Liver (tissue), 9 donors: Measurements from ENCODE around the gene GUCA2A. TPM values are rescaled to one million over a fixed set of nuclear protein-coding genes. Genes with fewer than 3 reads are reported as not detected.

Experiments
- DNase-seq: peaks from one replicate; pipeline ENCODE4 v3.0.0-alpha.2; 2017; ENCODE audit warnings: low spot score
- H3K27ac ChIP-seq, 2 donors: one replicate each; pipeline ENCODE4 v1.7.0; 2013; ENCODE audit warnings: inconsistent platforms in 2 of 2, low read length in 2 of 2, control low read depth in 1 of 2, low read depth in 1 of 2, mild to moderate bottlenecking in 1 of 2
- H3K27me3 ChIP-seq, 4 donors: one replicate each; pipeline versions ENCODE4 v1.6.1 to v1.7.0; 2013; ENCODE audit warnings: low read length in 3 of 4, inconsistent platforms in 1 of 4, mild to moderate bottlenecking in 1 of 4, moderate library complexity in 1 of 4; ENCODE audit not compliant: control insufficient read depth in 4 of 4, insufficient read depth in 4 of 4
- H3K36me3 ChIP-seq, 4 donors: one replicate each; pipeline versions ENCODE4 v1.6.1 to v1.7.0; 2013; ENCODE audit warnings: low read length in 3 of 4, mild to moderate bottlenecking in 3 of 4, low read depth in 1 of 4, moderate library complexity in 1 of 4; ENCODE audit not compliant: control insufficient read depth in 4 of 4, insufficient read depth in 3 of 4
- H3K4me1 ChIP-seq, 4 donors: one replicate each; pipeline versions ENCODE4 v1.6.1 to v1.7.0; 2013; ENCODE audit warnings: low read length in 3 of 4, mild to moderate bottlenecking in 3 of 4, moderate library complexity in 1 of 4; ENCODE audit not compliant: control insufficient read depth in 4 of 4, insufficient read depth in 4 of 4
- H3K4me3 ChIP-seq, 3 donors: one replicate each; pipeline versions ENCODE4 v1.6.1 to v1.7.0; 2013; ENCODE audit warnings: low read length in 3 of 3, control low read depth in 1 of 3, low read depth in 1 of 3, mild to moderate bottlenecking in 1 of 3
- H3K9ac ChIP-seq, 2 donors: one replicate each; pipeline ENCODE4 v1.7.0; 2013; ENCODE audit warnings: low read length in 2 of 2, mild to moderate bottlenecking in 2 of 2, moderate library complexity in 2 of 2, control low read depth in 1 of 2, low read depth in 1 of 2
- H3K9me3 ChIP-seq, 4 donors: one replicate each; pipeline versions ENCODE4 v1.6.1 to v1.7.0; 2013; ENCODE audit warnings: low read length in 3 of 4; ENCODE audit not compliant: control insufficient read depth in 4 of 4
- CTCF ChIP-seq: fragments of 150-350 bp; IDR thresholded peaks from 2 replicates; pipeline ENCODE4 v1.5.1; 2017; ENCODE audit warnings: improper control_type of control experiment, low read depth, low read length; ENCODE audit not compliant: missing input control
- EGR1 ChIP-seq, 2 donors: IDR thresholded peaks; 2 replicates each; pipeline ENCODE4 v1.6.1; 2016 to 2018; ENCODE audit warnings: antibody characterized with exemption in 2 of 2, low read depth in 2 of 2
- FOXA1 ChIP-seq: IDR thresholded peaks from 2 replicates; pipeline ENCODE4 v1.6.1; 2016; ENCODE audit warnings: antibody characterized with exemption
- JUND ChIP-seq, 2 donors: IDR thresholded peaks; 2 replicates each; pipeline ENCODE4 v1.6.1; 2016; ENCODE audit warnings: antibody characterized with exemption in 2 of 2
- MAX ChIP-seq: IDR thresholded peaks from 2 replicates; pipeline ENCODE4 v1.6.1; 2016; ENCODE audit warnings: antibody characterized with exemption
- NR2F2 ChIP-seq: IDR thresholded peaks from 2 replicates; pipeline ENCODE4 v1.6.1; 2016; ENCODE audit warnings: antibody characterized with exemption
- RAD21 ChIP-seq, 2 donors: IDR thresholded peaks; 2 replicates each; pipeline ENCODE4 v1.6.1; 2016; ENCODE audit warnings: antibody characterized with exemption in 2 of 2, mild to moderate bottlenecking in 2 of 2
- SP1 ChIP-seq: IDR thresholded peaks from 2 replicates; pipeline ENCODE4 v1.6.1; 2018; ENCODE audit warnings: antibody characterized with exemption, mild to moderate bottlenecking
- TAF1 ChIP-seq: conservative IDR thresholded peaks from 2 replicates; pipeline ENCODE4 v1.6.1; 2016; ENCODE audit warnings: antibody characterized with exemption, mild to moderate bottlenecking
- WGBS: extraction: QIAGEN DNeasy Blood & Tissue Kit; methylation state at CpG from one replicate; pipeline ENCODE4 v1.1.7; 2013; 5-methylcytosine and 5-hydroxymethylcytosine counted together
- polyA plus RNA-seq, 2 donors: library from polyadenylated mRNA; stranded (reverse) in 1 of 2; unstranded in 1 of 2; fragments of 200-250 nt in 1 of 2; fragments of >200 nt in 1 of 2; fragmentation: Nextera tagmentation in 1 of 2; extraction: Ambion mirVana in 1 of 2; gene quantifications; one replicate each; pipeline versions ENCODE4 v1.2.1 to v1.2.3, GENCODE V29; 2013 to 2015
- total RNA-seq, 2 donors: library from RNA; depleted of rRNA; stranded (reverse); fragments of >200 nt; gene quantifications; one replicate each; pipeline ENCODE4 v1.2.3, GENCODE V29; 2014
- donor health status: healthy.
- donor health status: healthy.
- donor health status: healthy.
- donor health status: healthy.
- donor health status: healthy.

Gene GUCA2A
- total and polyA plus RNA-seq, 4 donors: not detected

GRCh38 chr1:42145764-42146625 lies 18.6 kb downstream of the GUCA2A start:
- peak; percentile 28 for DNase-seq
- no peaks in the 10 kb centered on the region for H3K36me3 ChIP-seq
- H3K9me3 ChIP-seq: no peaks in the 10 kb centered on the region
- H3K4me3 ChIP-seq: no peak overlapping the region
- no peak overlapping the region for H3K27ac ChIP-seq
- TF ChIP-seq CTCF: no peak
- H3K4me1 ChIP-seq: peaks cover 0 to 12% (median 4%) of the 10 kb centered on the region in 4 donors
- H3K27me3 ChIP-seq: peaks cover 0 to 5% (median 2%) of the 10 kb centered on the region in 4 donors
- 68% methylated on average over 41 of the region's 41 CpGs for WGBS
- no peak overlapping the region for H3K9ac ChIP-seq

GRCh38 chr1:42145389-42145716 lies 19.2 kb downstream of the GUCA2A start:
- Histone ChIP-seq H3K36me3 (no peaks in the 10 kb centered on the region), H3K4me1 (peaks cover 0 to 12% (median 4%) of the 10 kb centered on the region in 4 donors), H3K9me3 (no peaks in the 10 kb centered on the region), H3K9ac (no peak overlapping the region), H3K4me3 (no peak overlapping the region), H3K27ac (no peak overlapping the region), H3K27me3 (peaks cover 0 to 5% (median 2%) of the 10 kb centered on the region in 4 donors)
- WGBS: 73% methylated on average over 8 of the region's 8 CpGs
- no peak for DNase-seq
- no peak for TF ChIP-seq EGR1 (IDR thresholded peaks at IDR 0.05; ENCODE audit: low read depth in 2 of 2)
- no peak for TF ChIP-seq MAX
- TF ChIP-seq TAF1: no peak
- TF ChIP-seq RAD21 (IDR thresholded peaks at IDR 0.05): no peak
- TF ChIP-seq FOXA1: no peak
- TF ChIP-seq SP1: no peak
- no peak for TF ChIP-seq JUND (IDR thresholded peaks at IDR 0.05)
- no peak for TF ChIP-seq NR2F2
- no peak for TF ChIP-seq CTCF

- peaks cover 0 to 5% (median 2%) of the 10 kb centered on the region in 4 donors for H3K27me3 ChIP-seq
- no peaks in the 10 kb centered on the region for H3K36me3 ChIP-seq
- peak; percentile 29 for DNase-seq
- H3K4me1 ChIP-seq: peaks cover 0 to 12% (median 4%) of the 10 kb centered on the region in 4 donors
- no peak overlapping the region for H3K9ac ChIP-seq
- no peak overlapping the region for H3K27ac ChIP-seq
- 72% methylated on average over 12 of the region's 12 CpGs for WGBS
- H3K9me3 ChIP-seq: no peaks in the 10 kb centered on the region
- no peak for TF ChIP-seq TAF1
- H3K4me3 ChIP-seq: no peak overlapping the region
These were observed 19.7 kb downstream of the GUCA2A start for GRCh38 chr1:42144711-42145388.
